HL-60 (cell line): Measurements from ENCODE around the gene CSRNP3.

ENCODE experiments used
- DNase-seq, 2 experiments: peaks; one replicate each; pipeline ENCODE4 v3.0.0-alpha.2; 2010 to 2020; ENCODE audit warnings: low read depth in 1 of 2, low spot score in 1 of 2
- H3K27ac ChIP-seq: fragments of 250-450 bp; sonication (Bioruptor Pico); replicated peaks from 2 replicates; pipeline ENCODE4 v1.5.1; 2020; ENCODE audit warnings: mild to moderate bottlenecking, moderate library complexity
- H3K27me3 ChIP-seq: fragments of 250-450 bp; sonication (Bioruptor Pico); 2 replicates; pipeline ENCODE4 v1.5.1; 2021; ENCODE audit warnings: mild to moderate bottlenecking, moderate library complexity; ENCODE audit not compliant: insufficient read depth, poor library complexity, severe bottlenecking
- H3K4me3 ChIP-seq: replicated peaks from 2 replicates; pipeline ENCODE4 v1.5.1; 2011; ENCODE audit warnings: mild to moderate bottlenecking, control low read depth, low read length; ENCODE audit not compliant: insufficient read depth
- GABPA ChIP-seq: IDR thresholded peaks from 2 replicates; pipeline ENCODE4 v1.6.1; 2012; ENCODE audit warnings: low read depth
- POLR2AphosphoS5 ChIP-seq: IDR thresholded peaks from 2 replicates; pipeline ENCODE4 v1.6.1; 2012; ENCODE audit warnings: low read depth
- SPI1 ChIP-seq: IDR thresholded peaks from 2 replicates; pipeline ENCODE4 v1.6.1; 2012; ENCODE audit warnings: low read depth, mild to moderate bottlenecking, borderline replicate concordance
- TF ChIP-seq, protein P1 (sequence below): IDR thresholded peaks from one replicate; pipeline ENCODE4 v1.5.1; 2011; ENCODE audit warnings: low read length, control low read depth, inconsistent platforms; ENCODE audit not compliant: insufficient read depth
- TF ChIP-seq, protein P2 (sequence below): IDR thresholded peaks from 2 replicates; pipeline ENCODE4 v1.6.1; 2012; ENCODE audit warnings: low read depth; ENCODE audit not compliant: insufficient replicate concordance

The CSRNP3 gene

DNA sequence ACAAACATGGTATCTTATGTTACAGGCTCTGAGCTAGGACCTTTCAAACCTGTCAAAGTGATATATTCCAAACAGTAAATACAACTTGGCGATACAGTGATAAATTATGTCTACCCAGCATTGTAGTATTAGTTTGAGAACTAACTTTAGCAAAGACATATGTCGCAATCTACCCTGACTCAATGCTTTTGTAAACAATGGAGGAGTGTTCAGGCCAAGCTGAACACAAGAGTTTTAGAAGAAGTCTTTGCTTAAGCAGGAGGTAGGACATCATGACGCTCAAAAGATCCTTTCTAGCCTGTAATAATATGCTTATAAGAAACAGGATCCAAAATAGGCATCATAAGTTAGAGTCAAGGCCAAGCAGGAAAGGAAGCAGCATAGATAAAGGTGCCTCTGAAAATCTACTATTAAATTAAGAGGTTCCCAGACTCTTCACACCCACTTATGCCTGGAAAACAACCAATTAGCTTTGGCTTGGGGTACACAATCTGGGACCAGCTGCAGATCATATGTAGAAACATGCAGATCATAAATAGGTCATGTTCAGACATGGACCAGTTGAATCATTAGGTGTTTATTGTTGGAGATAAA is 132.5 kb downstream of the CSRNP3 start:
- Histone ChIP-seq H3K27ac (no peak overlapping the region), H3K27me3 (no peaks in the 10 kb centered on the region), H3K4me3 (no peak overlapping the region)
- TF ChIP-seq SPI1 (no peak), GABPA (no peak), POLR2AphosphoS5 (no peak)
- TF ChIP-seq, protein P1, sequence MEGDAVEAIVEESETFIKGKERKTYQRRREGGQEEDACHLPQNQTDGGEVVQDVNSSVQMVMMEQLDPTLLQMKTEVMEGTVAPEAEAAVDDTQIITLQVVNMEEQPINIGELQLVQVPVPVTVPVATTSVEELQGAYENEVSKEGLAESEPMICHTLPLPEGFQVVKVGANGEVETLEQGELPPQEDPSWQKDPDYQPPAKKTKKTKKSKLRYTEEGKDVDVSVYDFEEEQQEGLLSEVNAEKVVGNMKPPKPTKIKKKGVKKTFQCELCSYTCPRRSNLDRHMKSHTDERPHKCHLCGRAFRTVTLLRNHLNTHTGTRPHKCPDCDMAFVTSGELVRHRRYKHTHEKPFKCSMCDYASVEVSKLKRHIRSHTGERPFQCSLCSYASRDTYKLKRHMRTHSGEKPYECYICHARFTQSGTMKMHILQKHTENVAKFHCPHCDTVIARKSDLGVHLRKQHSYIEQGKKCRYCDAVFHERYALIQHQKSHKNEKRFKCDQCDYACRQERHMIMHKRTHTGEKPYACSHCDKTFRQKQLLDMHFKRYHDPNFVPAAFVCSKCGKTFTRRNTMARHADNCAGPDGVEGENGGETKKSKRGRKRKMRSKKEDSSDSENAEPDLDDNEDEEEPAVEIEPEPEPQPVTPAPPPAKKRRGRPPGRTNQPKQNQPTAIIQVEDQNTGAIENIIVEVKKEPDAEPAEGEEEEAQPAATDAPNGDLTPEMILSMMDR: no peak
- TF ChIP-seq, protein P2, sequence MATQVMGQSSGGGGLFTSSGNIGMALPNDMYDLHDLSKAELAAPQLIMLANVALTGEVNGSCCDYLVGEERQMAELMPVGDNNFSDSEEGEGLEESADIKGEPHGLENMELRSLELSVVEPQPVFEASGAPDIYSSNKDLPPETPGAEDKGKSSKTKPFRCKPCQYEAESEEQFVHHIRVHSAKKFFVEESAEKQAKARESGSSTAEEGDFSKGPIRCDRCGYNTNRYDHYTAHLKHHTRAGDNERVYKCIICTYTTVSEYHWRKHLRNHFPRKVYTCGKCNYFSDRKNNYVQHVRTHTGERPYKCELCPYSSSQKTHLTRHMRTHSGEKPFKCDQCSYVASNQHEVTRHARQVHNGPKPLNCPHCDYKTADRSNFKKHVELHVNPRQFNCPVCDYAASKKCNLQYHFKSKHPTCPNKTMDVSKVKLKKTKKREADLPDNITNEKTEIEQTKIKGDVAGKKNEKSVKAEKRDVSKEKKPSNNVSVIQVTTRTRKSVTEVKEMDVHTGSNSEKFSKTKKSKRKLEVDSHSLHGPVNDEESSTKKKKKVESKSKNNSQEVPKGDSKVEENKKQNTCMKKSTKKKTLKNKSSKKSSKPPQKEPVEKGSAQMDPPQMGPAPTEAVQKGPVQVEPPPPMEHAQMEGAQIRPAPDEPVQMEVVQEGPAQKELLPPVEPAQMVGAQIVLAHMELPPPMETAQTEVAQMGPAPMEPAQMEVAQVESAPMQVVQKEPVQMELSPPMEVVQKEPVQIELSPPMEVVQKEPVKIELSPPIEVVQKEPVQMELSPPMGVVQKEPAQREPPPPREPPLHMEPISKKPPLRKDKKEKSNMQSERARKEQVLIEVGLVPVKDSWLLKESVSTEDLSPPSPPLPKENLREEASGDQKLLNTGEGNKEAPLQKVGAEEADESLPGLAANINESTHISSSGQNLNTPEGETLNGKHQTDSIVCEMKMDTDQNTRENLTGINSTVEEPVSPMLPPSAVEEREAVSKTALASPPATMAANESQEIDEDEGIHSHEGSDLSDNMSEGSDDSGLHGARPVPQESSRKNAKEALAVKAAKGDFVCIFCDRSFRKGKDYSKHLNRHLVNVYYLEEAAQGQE: no peak
- no peak for DNase-seq

DNA sequence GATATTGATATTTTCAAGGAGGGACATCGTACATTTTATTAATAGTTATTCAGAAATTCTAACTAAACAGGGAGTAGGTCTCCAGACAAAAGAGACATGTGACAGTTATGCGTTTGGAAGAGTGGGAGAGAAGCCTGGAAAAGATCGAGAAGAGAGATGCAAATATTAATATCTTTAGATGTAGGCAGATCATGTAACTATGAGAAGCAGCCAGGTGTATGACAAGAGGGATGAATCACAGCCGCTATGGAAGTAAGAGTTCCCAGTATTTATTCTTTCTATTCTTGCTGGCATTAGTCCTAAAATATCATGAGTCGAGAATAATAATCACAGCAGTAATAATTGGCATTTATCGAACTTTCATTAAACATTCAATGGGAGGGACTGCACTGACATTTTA is 140.2 kb downstream of the CSRNP3 start:
- no peak for DNase-seq
- Histone ChIP-seq H3K4me3 (no peak overlapping the region), H3K27me3 (no peaks in the 10 kb centered on the region), H3K27ac (no peak overlapping the region)
- TF ChIP-seq, protein P1: no peak
- no peak for TF ChIP-seq SPI1
- no peak for TF ChIP-seq POLR2AphosphoS5
- no peak for TF ChIP-seq GABPA
- TF ChIP-seq, protein P2: no peak

DNA sequence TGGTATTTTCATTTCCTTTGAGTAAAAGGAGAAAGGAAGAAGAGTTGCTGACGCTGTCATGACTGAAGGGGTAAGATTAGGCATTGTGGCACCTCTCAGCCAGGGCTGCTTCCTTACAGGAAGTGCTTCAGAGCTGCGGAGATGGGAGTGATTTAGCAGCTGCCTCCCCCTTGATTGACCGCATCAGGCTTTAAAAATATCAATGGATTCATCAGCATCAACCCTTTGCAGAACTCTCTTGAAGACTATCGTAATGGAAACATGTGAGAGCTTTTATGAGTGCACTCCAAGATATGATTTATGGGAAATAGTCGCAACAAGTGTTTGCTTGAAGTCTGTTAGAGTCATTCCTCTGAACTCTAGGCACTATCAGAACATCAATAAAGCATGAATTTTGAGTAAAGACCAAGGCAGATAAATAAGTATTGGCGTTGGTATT is 141.1 kb downstream of the CSRNP3 start:
- H3K4me3 ChIP-seq: no peak overlapping the region
- no peak for DNase-seq
- no peak overlapping the region for H3K27ac ChIP-seq
- no peak for TF ChIP-seq POLR2AphosphoS5
- TF ChIP-seq GABPA: no peak
- no peaks in the 10 kb centered on the region for H3K27me3 ChIP-seq

DNA sequence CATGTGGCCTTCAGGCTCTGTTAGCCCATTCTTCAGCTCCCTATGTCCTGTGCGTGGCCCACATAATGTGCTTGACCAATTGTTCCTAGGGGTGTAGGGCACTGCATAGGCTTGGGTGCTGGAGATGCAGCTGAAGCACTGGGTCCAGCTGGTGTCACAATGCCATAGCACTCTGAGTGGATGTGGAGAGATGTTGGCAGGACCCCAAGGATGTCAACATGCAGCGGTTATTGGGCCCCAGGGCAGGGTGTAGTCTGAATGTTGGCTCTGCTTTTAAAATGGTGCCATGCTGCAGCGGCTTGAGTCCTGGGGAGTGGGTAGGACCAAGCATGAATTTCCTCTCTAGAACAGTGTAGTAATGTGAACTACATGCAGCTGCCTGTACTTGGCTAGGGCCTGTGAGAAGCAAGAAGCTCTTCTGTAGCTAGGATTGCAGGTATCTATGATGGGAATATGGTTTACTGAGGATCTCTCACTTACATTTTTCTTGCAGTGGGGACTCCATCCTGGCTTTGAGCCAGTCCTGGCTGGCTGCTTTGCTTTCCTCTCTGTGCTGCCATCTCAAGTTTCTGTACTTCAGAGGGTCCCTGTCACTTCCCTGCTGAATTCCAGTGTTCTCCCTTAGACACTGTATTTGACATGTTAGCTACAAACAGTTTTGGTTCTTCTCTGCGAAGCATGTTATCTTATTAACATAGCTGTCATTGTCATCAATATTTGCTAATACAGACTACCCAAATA is 148.4 kb downstream of the CSRNP3 start:
- TF ChIP-seq, protein P1: no peak
- TF ChIP-seq, protein P2: no peak
- Histone ChIP-seq H3K27me3 (no peaks in the 10 kb centered on the region), H3K4me3 (no peak overlapping the region)

More for the DNA sequence above, 148.4 kb downstream of the CSRNP3 start:
- H3K27ac ChIP-seq: no peak overlapping the region
- no peak for DNase-seq
